Chondrocyte (in vitro differentiated cells): Measurements from ENCODE around the gene PHF21B. TPM values are rescaled to one million over a fixed set of nuclear protein-coding genes. Genes with fewer than 3 reads are reported as not detected.

Experiments used
- DNase-seq: peaks from one replicate; pipeline ENCODE4 v3.0.0; 2021; ENCODE audit warnings: mixed read lengths, low spot score
- H3K27ac Mint-ChIP-seq: one replicate; pipeline ENCODE4 v1.8.0; 2021; ENCODE audit warnings: mild to moderate bottlenecking, moderate library complexity, mixed read lengths; ENCODE audit not compliant: unreplicated experiment
- H3K27me3 Mint-ChIP-seq: 2 replicates; pipeline ENCODE4 v1.8.0; 2021; ENCODE audit warnings: low read depth, mixed read lengths
- H3K36me3 Mint-ChIP-seq: 2 replicates; pipeline ENCODE4 v1.8.0; 2021; ENCODE audit warnings: low read depth, mixed read lengths
- H3K4me1 Mint-ChIP-seq: 2 replicates; pipeline ENCODE4 v1.8.0; 2021; ENCODE audit warnings: low read depth, mild to moderate bottlenecking, mixed read lengths
- H3K4me3 Mint-ChIP-seq: one replicate; pipeline ENCODE4 v1.8.0; 2021; ENCODE audit warnings: mild to moderate bottlenecking, moderate library complexity, mixed read lengths; ENCODE audit not compliant: unreplicated experiment
- H3K9me3 Mint-ChIP-seq: 2 replicates; pipeline ENCODE4 v1.8.0; 2021; ENCODE audit warnings: low read depth, mixed read lengths
- CTCF ChIP-seq: fragments of 200-600 bp; sonication (generic); IDR thresholded peaks from 2 replicates; pipeline ENCODE4 v1.5.0; 2021; ENCODE audit warnings: antibody characterized with exemption, mild to moderate bottlenecking, moderate library complexity
- total RNA-seq: library from RNA; stranded (reverse); gene quantifications from 3 replicates; pipeline ENCODE4 v1.2.1, GENCODE V29; 2021

Gene PHF21B
- total RNA-seq, 1 donor from 2014 or later, result 0.82 TPM

- no peak overlapping the region for H3K4me3 Mint-ChIP-seq
- H3K36me3 Mint-ChIP-seq, result no peaks in the 10 kb centered on the region
- no peak overlapping the region for H3K27ac Mint-ChIP-seq
- no peak for DNase-seq
- H3K4me1 Mint-ChIP-seq, result no peaks in the 10 kb centered on the region
- no peaks in the 10 kb centered on the region for H3K9me3 Mint-ChIP-seq
- no peak for TF ChIP-seq CTCF
- H3K27me3 Mint-ChIP-seq, result peaks cover 7% of the 10 kb centered on the region
Observed at GRCh38 chr22:44972363-44973083, 37.3 kb downstream of the PHF21B start.

GRCh38 chr22:44971651-44972362, 38.0 kb downstream of the PHF21B start:
- H3K4me1 Mint-ChIP-seq, result no peaks in the 10 kb centered on the region
- no peaks in the 10 kb centered on the region for H3K36me3 Mint-ChIP-seq
- H3K9me3 Mint-ChIP-seq, result no peaks in the 10 kb centered on the region
- H3K4me3 Mint-ChIP-seq, result no peak overlapping the region
- H3K27me3 Mint-ChIP-seq, result peaks cover 7% of the 10 kb centered on the region
- no peak overlapping the region for H3K27ac Mint-ChIP-seq
- no peak for TF ChIP-seq CTCF
- no peak for DNase-seq

GRCh38 chr22:44970291-44970690, 39.5 kb downstream of the PHF21B start:
- DNase-seq, result no peak
- TF ChIP-seq CTCF, result no peak
- H3K4me1 Mint-ChIP-seq, result no peaks in the 10 kb centered on the region
- peaks cover 7% of the 10 kb centered on the region for H3K27me3 Mint-ChIP-seq
- no peaks in the 10 kb centered on the region for H3K36me3 Mint-ChIP-seq
- H3K9me3 Mint-ChIP-seq, result no peaks in the 10 kb centered on the region
- H3K27ac Mint-ChIP-seq, result no peak overlapping the region
- H3K4me3 Mint-ChIP-seq, result no peak overlapping the region

GRCh38 chr22:44969817-44970216, 40.0 kb downstream of the PHF21B start:
- Mint-ChIP-seq H3K4me3 (no peak overlapping the region), H3K36me3 (no peaks in the 10 kb centered on the region), H3K27ac (no peak overlapping the region), H3K27me3 (peaks cover 4% of the 10 kb centered on the region), H3K4me1 (no peaks in the 10 kb centered on the region), H3K9me3 (no peaks in the 10 kb centered on the region)
- no peak for TF ChIP-seq CTCF
- DNase-seq, result no peak

GRCh38 chr22:44968736-44969135, 41.1 kb downstream of the PHF21B start:
- Mint-ChIP-seq H3K4me1 (no peaks in the 10 kb centered on the region), H3K27me3 (no peaks in the 10 kb centered on the region), H3K4me3 (no peak overlapping the region)

More at GRCh38 chr22:44968736-44969135, 41.1 kb downstream of the PHF21B start:
- DNase-seq, result no peak
- Mint-ChIP-seq H3K27ac (no peak overlapping the region), H3K9me3 (no peaks in the 10 kb centered on the region), H3K36me3 (no peaks in the 10 kb centered on the region)
- TF ChIP-seq CTCF, result peak; percentile 33
